Hepatocyte (in vitro differentiated cells): ENCODE data around the gene NKAP. TPM values are rescaled to one million over a fixed set of nuclear protein-coding genes. Genes with fewer than 3 reads are reported as not detected.
"Not testable (repeated sequence)": the region's sequence is repeated elsewhere in the genome, so short reads cannot be mapped to it uniquely, and the experiment has no call there.

Experiments used
- DNase-seq: peaks from one replicate; pipeline ENCODE4 v3.0.0-alpha.2; 2016; ENCODE audit warnings: low spot score
- H2AFZ ChIP-seq: fragments of 200-600 bp; sonication (generic); 2 replicates; pipeline ENCODE4 v1.6.0; 2016; ENCODE audit warnings: antibody characterized with exemption, mild to moderate bottlenecking
- H3K27ac ChIP-seq: fragments of 200-600 bp; sonication (generic); 2 replicates; pipeline ENCODE4 v1.5.1; 2016; ENCODE audit warnings: mild to moderate bottlenecking
- H3K27me3 ChIP-seq: fragments of 200-600 bp; sonication (generic); 2 replicates; pipeline ENCODE4 v1.6.1; 2016
- H3K36me3 ChIP-seq: fragments of 200-600 bp; sonication (generic); replicated peaks from 2 replicates; pipeline ENCODE4 v1.5.1; 2016; ENCODE audit warnings: low read depth; ENCODE audit not compliant: insufficient read depth
- H3K4me1 ChIP-seq: fragments of 200-600 bp; sonication (generic); 2 replicates; pipeline ENCODE4 v1.5.1; 2016; ENCODE audit warnings: mild to moderate bottlenecking, moderate library complexity; ENCODE audit not compliant: insufficient read depth
- H3K4me2 ChIP-seq: fragments of 200-600 bp; sonication (generic); 2 replicates; pipeline ENCODE4 v1.6.0; 2016
- H3K4me3 ChIP-seq: fragments of 200-600 bp; sonication (generic); 2 replicates; pipeline ENCODE4 v1.5.1; 2016; ENCODE audit warnings: mild to moderate bottlenecking
- H3K79me2 ChIP-seq: fragments of 200-600 bp; sonication (generic); 2 replicates; pipeline ENCODE4 v1.6.0; 2017; ENCODE audit warnings: mild to moderate bottlenecking
- H3K9me2 ChIP-seq: fragments of 200-600 bp; sonication (generic); replicated peaks from 2 replicates; pipeline ENCODE4 v1.6.0; 2017; ENCODE audit warnings: mild to moderate bottlenecking; ENCODE audit not compliant: insufficient read depth
- H3K9me3 ChIP-seq: fragments of 200-600 bp; sonication (generic); 2 replicates; pipeline ENCODE4 v1.5.1; 2016; ENCODE audit warnings: low read depth, mild to moderate bottlenecking
- H4K20me1 ChIP-seq: fragments of 200-600 bp; sonication (generic); 2 replicates; pipeline ENCODE4 v1.6.0; 2016; ENCODE audit warnings: mild to moderate bottlenecking; ENCODE audit not compliant: insufficient read depth, poor library complexity, severe bottlenecking
- EZH2 ChIP-seq: fragments of 200-600 bp; sonication (generic); IDR thresholded peaks from 2 replicates; pipeline ENCODE4 v1.6.1; 2016; ENCODE audit warnings: antibody characterized with exemption, mild to moderate bottlenecking, borderline replicate concordance
- EZH2phosphoT487 ChIP-seq: fragments of 200-600 bp; sonication (generic); IDR thresholded peaks from one replicate; pipeline ENCODE4 v1.6.1; 2018; ENCODE audit warnings: antibody characterized with exemption, mild to moderate bottlenecking, low read depth, moderate library complexity; ENCODE audit not compliant: unreplicated experiment, severe bottlenecking
- WGBS: methylation state at CpG from one replicate; pipeline ENCODE4 v1.1.6; 2016; ENCODE audit warnings: low lambda C conversion rate; ENCODE audit errors: missing lambda C conversion rate; 5-methylcytosine and 5-hydroxymethylcytosine counted together
- polyA plus RNA-seq: library from polyadenylated mRNA; unstranded; fragments of >200 nt; fragmentation: Nextera tagmentation; extraction: Ambion mirVana; gene quantifications from 2 replicates; pipeline ENCODE4 v1.2.1, GENCODE V29; 2016
- total RNA-seq: library from RNA; depleted of rRNA; stranded (reverse); fragments of >200 nt; gene quantifications from 2 replicates; pipeline ENCODE4 v1.2.3, GENCODE V29; 2014
- TF ChIP-seq, protein P1 (sequence below): fragments of 200-600 bp; sonication (generic); IDR thresholded peaks from 2 replicates; pipeline ENCODE4 v1.5.1; 2016; ENCODE audit warnings: antibody characterized with exemption, mild to moderate bottlenecking; ENCODE audit not compliant: poor library complexity

The NKAP gene
- total and polyA plus RNA-seq, 2 experiments from 2014 or later = 4.3 to 7.1 TPM

GRCh38 chrX:119942173-119942819 is 1.3 kb downstream of the NKAP start:
- Histone ChIP-seq H3K4me2 (peak overlapping the region; percentile 83), H3K27me3 (no peaks in the 10 kb centered on the region), H3K79me2 (peaks cover 17% of the 10 kb centered on the region), H3K9me2 (no peaks in the 10 kb centered on the region), H4K20me1 (no peaks in the 10 kb centered on the region), H2AFZ (no peak overlapping the region), H3K4me3 (peak overlapping the region; percentile 38), H3K4me1 (no peaks in the 10 kb centered on the region), H3K36me3 (no peaks in the 10 kb centered on the region), H3K9me3 (no peaks in the 10 kb centered on the region), H3K27ac (peak overlapping the region; percentile 92)
- 64% methylated on average over 13 of the region's 13 CpGs for WGBS
- no peak for TF ChIP-seq EZH2
- TF ChIP-seq, protein P1, sequence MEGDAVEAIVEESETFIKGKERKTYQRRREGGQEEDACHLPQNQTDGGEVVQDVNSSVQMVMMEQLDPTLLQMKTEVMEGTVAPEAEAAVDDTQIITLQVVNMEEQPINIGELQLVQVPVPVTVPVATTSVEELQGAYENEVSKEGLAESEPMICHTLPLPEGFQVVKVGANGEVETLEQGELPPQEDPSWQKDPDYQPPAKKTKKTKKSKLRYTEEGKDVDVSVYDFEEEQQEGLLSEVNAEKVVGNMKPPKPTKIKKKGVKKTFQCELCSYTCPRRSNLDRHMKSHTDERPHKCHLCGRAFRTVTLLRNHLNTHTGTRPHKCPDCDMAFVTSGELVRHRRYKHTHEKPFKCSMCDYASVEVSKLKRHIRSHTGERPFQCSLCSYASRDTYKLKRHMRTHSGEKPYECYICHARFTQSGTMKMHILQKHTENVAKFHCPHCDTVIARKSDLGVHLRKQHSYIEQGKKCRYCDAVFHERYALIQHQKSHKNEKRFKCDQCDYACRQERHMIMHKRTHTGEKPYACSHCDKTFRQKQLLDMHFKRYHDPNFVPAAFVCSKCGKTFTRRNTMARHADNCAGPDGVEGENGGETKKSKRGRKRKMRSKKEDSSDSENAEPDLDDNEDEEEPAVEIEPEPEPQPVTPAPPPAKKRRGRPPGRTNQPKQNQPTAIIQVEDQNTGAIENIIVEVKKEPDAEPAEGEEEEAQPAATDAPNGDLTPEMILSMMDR = no peak
- TF ChIP-seq EZH2phosphoT487 = no peak
- DNase-seq = no peak

GRCh38 chrX:119941336-119941735 is 2.2 kb downstream of the NKAP start:
- H3K27me3 ChIP-seq = no peaks in the 10 kb centered on the region
- no peaks in the 10 kb centered on the region for H3K9me2 ChIP-seq
- no peak overlapping the region for H3K27ac ChIP-seq
- no peaks in the 10 kb centered on the region for H3K9me3 ChIP-seq
- DNase-seq = no peak
- TF ChIP-seq, protein P1 = no peak
- no peak for TF ChIP-seq EZH2
- TF ChIP-seq EZH2phosphoT487 = no peak
- H3K36me3 ChIP-seq = no peaks in the 10 kb centered on the region
- peaks cover 17% of the 10 kb centered on the region for H3K79me2 ChIP-seq
- H3K4me2 ChIP-seq = peak overlapping the region; percentile 83
- H3K4me3 ChIP-seq = no peak overlapping the region
- no peaks in the 10 kb centered on the region for H4K20me1 ChIP-seq
- no peak overlapping the region for H2AFZ ChIP-seq
- no peaks in the 10 kb centered on the region for H3K4me1 ChIP-seq

- Histone ChIP-seq H3K4me3 (no peak overlapping the region), H3K4me1 (no peaks in the 10 kb centered on the region), H3K27ac (peak overlapping the region; percentile 66), H4K20me1 (no peaks in the 10 kb centered on the region), H3K27me3 (no peaks in the 10 kb centered on the region), H3K36me3 (no peaks in the 10 kb centered on the region), H3K9me3 (no peaks in the 10 kb centered on the region), H3K79me2 (no peaks in the 10 kb centered on the region), H3K9me2 (no peaks in the 10 kb centered on the region), H3K4me2 (no peak overlapping the region), H2AFZ (no peak overlapping the region)
- TF ChIP-seq EZH2phosphoT487 = no peak
- TF ChIP-seq EZH2 = no peak
- TF ChIP-seq, protein P1 = no peak
- no peak for DNase-seq
- WGBS = 86% methylated on average over 3 of the region's 3 CpGs
Measured at GRCh38 chrX:119935215-119935874, 8.2 kb downstream of the NKAP start.

DNA sequence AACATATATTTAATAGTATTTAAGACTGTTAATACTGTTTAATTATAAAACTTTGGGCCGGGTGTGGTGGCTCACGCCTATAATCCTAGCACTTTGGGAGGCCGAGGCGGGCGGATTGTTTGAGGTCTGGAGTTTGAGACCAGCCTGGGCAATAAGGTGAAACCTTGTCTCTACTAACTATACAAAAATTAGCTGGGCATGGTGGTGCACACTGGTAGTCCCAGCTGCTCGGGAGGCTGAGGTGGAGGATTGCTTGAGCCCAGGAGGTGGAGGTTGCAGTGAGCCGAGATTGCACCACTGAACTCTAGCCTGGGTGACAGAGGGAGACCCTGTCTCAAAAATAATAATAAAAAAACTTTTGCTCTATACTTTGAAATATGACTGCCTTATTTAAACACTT is 21.2 kb downstream of the NKAP start:
- not testable (repeated sequence) for H3K4me1 ChIP-seq, H2AFZ ChIP-seq, H3K36me3 ChIP-seq, H3K4me2 ChIP-seq, H3K4me3 ChIP-seq, H3K9me3 ChIP-seq, H3K79me2 ChIP-seq, H3K27ac ChIP-seq, DNase-seq, H4K20me1 ChIP-seq, H3K27me3 ChIP-seq, H3K9me2 ChIP-seq
- 91% methylated on average over 7 of the region's 7 CpGs for WGBS
